H1 (cell line): ENCODE measurements around the gene PDK3. TPM values are rescaled to one million over a fixed set of nuclear protein-coding genes. Genes with fewer than 3 reads are reported as not detected.
A peak's percentile ranks its signal among the peaks of the same experiment; 100 is the strongest.

Source experiments
- CTCF ChIA-PET: fragments of 300-600 bp; sonication (Branson Sonifier 250); formaldehyde crosslinking; loops from one replicate; lab custom pipeline; 2021; ENCODE audit not compliant: partially characterized antibody; lab: Charles Lee
- POLR2A ChIA-PET: fragments of 300-600 bp; sonication (Branson Sonifier 250); formaldehyde crosslinking; loops from one replicate; lab custom pipeline; 2021; ENCODE audit warnings: inconsistent platforms; ENCODE audit not compliant: partially characterized antibody; lab: Charles Lee
- DNase-seq, 2 experiments: peaks; one replicate each; pipeline versions ENCODE4 v3.0.0 to v3.0.0-alpha.2; 2010 to 2022; ENCODE audit warnings: low spot score in 2 of 2, low read depth in 1 of 2, mixed read lengths in 1 of 2
- FAIRE-seq: peaks from 2 replicates; lab custom pipeline; 2011; peaks lifted over from hg19 to GRCh38; lab: Jason Lieb, UNC
- H2AFZ ChIP-seq: 2 replicates; pipeline ENCODE4 v1.8.1; 2012; ENCODE audit warnings: low read length, inconsistent platforms
- H2AK5ac ChIP-seq: 2 replicates; pipeline ENCODE4 v1.6.1; 2013; ENCODE audit warnings: low read depth, low read length
- H2BK120ac ChIP-seq: replicated peaks from 2 replicates; pipeline ENCODE3; 2013; ENCODE audit warnings: low read depth, low read length, inconsistent platforms
- H2BK12ac ChIP-seq: 2 replicates; pipeline ENCODE4 v1.6.1; 2013; ENCODE audit warnings: low read depth, low read length
- H2BK15ac ChIP-seq: 2 replicates; pipeline ENCODE4 v1.6.1; 2013; ENCODE audit warnings: low read length
- H2BK20ac ChIP-seq: 2 replicates; pipeline ENCODE4 v1.6.1; 2013; ENCODE audit warnings: low read length
- H2BK5ac ChIP-seq: 2 replicates; pipeline ENCODE4 v1.6.1; 2013; ENCODE audit warnings: low read depth, low read length
- H3K14ac ChIP-seq: 2 replicates; pipeline ENCODE4 v1.6.1; 2013; ENCODE audit warnings: inconsistent platforms; ENCODE audit not compliant: insufficient read length
- H3K18ac ChIP-seq: 2 replicates; pipeline ENCODE4 v1.6.1; 2013; ENCODE audit warnings: low read length; ENCODE audit errors: extremely low read depth
- H3K23ac ChIP-seq: 2 replicates; pipeline ENCODE4 v1.6.1; 2013; ENCODE audit warnings: inconsistent platforms; ENCODE audit not compliant: insufficient read length
- H3K23me2 ChIP-seq: 2 replicates; pipeline ENCODE4 v1.6.1; 2013; ENCODE audit warnings: low read depth, low read length
- H3K27ac ChIP-seq: 2 replicates; pipeline ENCODE4 v1.6.1; 2011; ENCODE audit warnings: low read depth, low read length, inconsistent platforms
- H3K27me3 ChIP-seq, 4 experiments: replicated peaks in 1 of 4; 1 replicate in 1 of 4; 2 replicates in 3 of 4; pipeline versions ENCODE4 v1.6.1 to v1.8.1; 2011 to 2013; ENCODE audit warnings: low read length in 3 of 4, mild to moderate bottlenecking in 3 of 4, inconsistent platforms in 2 of 4, mixed read lengths in 2 of 4, moderate library complexity in 1 of 4; ENCODE audit not compliant: control insufficient read depth in 3 of 4, insufficient read depth in 3 of 4; ENCODE audit errors: extremely low read depth in 1 of 4
- H3K36me3 ChIP-seq, 4 experiments: 2 replicates each; pipeline versions ENCODE4 v1.6.1 to v1.8.1; 2011 to 2013; ENCODE audit warnings: mild to moderate bottlenecking in 4 of 4, low read length in 3 of 4, moderate library complexity in 2 of 4, control low read depth in 1 of 4, inconsistent platforms in 1 of 4; ENCODE audit not compliant: insufficient read depth in 4 of 4, control insufficient read depth in 2 of 4
- H3K4ac ChIP-seq: replicated peaks from 2 replicates; pipeline ENCODE3; 2013; ENCODE audit warnings: low read length, low read depth, mixed read lengths, inconsistent platforms; ENCODE audit not compliant: insufficient read length
- H3K4me1 ChIP-seq, 4 experiments: replicated peaks in 1 of 4; 1 replicate in 1 of 4; 2 replicates in 3 of 4; pipeline versions ENCODE4 v1.6.1 to v1.8.1; 2011 to 2013; ENCODE audit warnings: low read length in 3 of 4, inconsistent platforms in 2 of 4, mixed read lengths in 1 of 4; ENCODE audit not compliant: insufficient read depth in 4 of 4, control insufficient read depth in 3 of 4
- H3K4me2 ChIP-seq, 2 experiments: 2 replicates each; pipeline versions ENCODE4 v1.6.1 to v1.8.1; 2011 to 2013; ENCODE audit warnings: low read depth in 2 of 2, low read length in 2 of 2, control low read depth in 1 of 2, inconsistent platforms in 1 of 2, mild to moderate bottlenecking in 1 of 2; ENCODE audit not compliant: insufficient read depth in 1 of 2
- H3K4me3 ChIP-seq, 4 experiments: fragments of 200-600, 300-600 bp in 1 of 4; sonication (generic), shearing (Covaris generic), sonication (Bioruptor Twin) in 1 of 4; 2 replicates each; pipeline versions ENCODE4 v1.5.1 to v1.8.1; 2011 to 2016; ENCODE audit warnings: low read length in 4 of 4, low read depth in 3 of 4, control low read depth in 2 of 4, inconsistent platforms in 2 of 4, mild to moderate bottlenecking in 2 of 4, mixed read lengths in 1 of 4, moderate library complexity in 1 of 4; ENCODE audit not compliant: insufficient read depth in 2 of 4; ENCODE audit errors: extremely low read depth in 1 of 4
- H3K56ac ChIP-seq: replicated peaks from 2 replicates; pipeline ENCODE3; 2013; ENCODE audit warnings: low read depth, mild to moderate bottlenecking, mixed read lengths, low read length, inconsistent platforms; ENCODE audit not compliant: insufficient read length
- H3K79me1 ChIP-seq: 2 replicates; pipeline ENCODE4 v1.6.1; 2013; ENCODE audit warnings: low read depth, low read length, control low read depth
- H3K79me2 ChIP-seq, 2 experiments: 2 replicates each; pipeline versions ENCODE4 v1.6.1 to v1.8.1; 2012 to 2013; ENCODE audit warnings: low read length in 2 of 2, mild to moderate bottlenecking in 2 of 2, inconsistent platforms in 1 of 2; ENCODE audit not compliant: insufficient read depth in 2 of 2, control insufficient read depth in 1 of 2
- H3K9ac ChIP-seq, 4 experiments: replicated peaks in 1 of 4; 1 replicate in 1 of 4; 2 replicates in 3 of 4; pipeline versions ENCODE4 v1.6.1 to v1.8.1; 2011 to 2013; ENCODE audit warnings: low read depth in 3 of 4, low read length in 3 of 4, control low read depth in 2 of 4, mild to moderate bottlenecking in 2 of 4, moderate library complexity in 2 of 4, inconsistent platforms in 1 of 4; ENCODE audit errors: extremely low read depth in 1 of 4
- H3K9me3 ChIP-seq, 2 experiments: 2 replicates each; pipeline versions ENCODE4 v1.6.1 to v1.8.1; 2012 to 2013; ENCODE audit warnings: mild to moderate bottlenecking in 2 of 2, moderate library complexity in 2 of 2, control low read depth in 1 of 2, inconsistent platforms in 1 of 2, low read depth in 1 of 2, low read length in 1 of 2, mixed read lengths in 1 of 2; ENCODE audit not compliant: insufficient read depth in 2 of 2
- H4K20me1 ChIP-seq, 2 experiments: replicated peaks in 1 of 2; 2 replicates each; pipeline versions ENCODE3 to v1.8.1; 2011 to 2013; ENCODE audit warnings: inconsistent platforms in 2 of 2, low read length in 2 of 2, mild to moderate bottlenecking in 1 of 2; ENCODE audit not compliant: insufficient read depth in 2 of 2, control insufficient read depth in 1 of 2
- H4K5ac ChIP-seq: 2 replicates; pipeline ENCODE4 v1.6.1; 2013; ENCODE audit warnings: low read length, low read depth, mixed read lengths, inconsistent platforms; ENCODE audit not compliant: insufficient read length
- H4K8ac ChIP-seq: 2 replicates; pipeline ENCODE4 v1.8.0; 2013; ENCODE audit warnings: mild to moderate bottlenecking, moderate library complexity, low read length, inconsistent platforms; ENCODE audit not compliant: insufficient read depth; ENCODE audit errors: extremely low read depth
- H4K91ac ChIP-seq: replicated peaks from 2 replicates; pipeline ENCODE3; 2013; ENCODE audit warnings: low read length, mixed read lengths, inconsistent platforms; ENCODE audit not compliant: insufficient read length
- HDAC6 ChIP-seq: IDR thresholded peaks from one replicate; pipeline ENCODE4 v1.7.1; 2012; ENCODE audit warnings: low read depth, mild to moderate bottlenecking, inconsistent platforms, low read length, moderate library complexity
- RXRA ChIP-seq: IDR thresholded peaks from 2 replicates; pipeline ENCODE4 v1.6.1; 2011; ENCODE audit warnings: low read depth, mild to moderate bottlenecking, low read length, moderate library complexity; ENCODE audit not compliant: insufficient read depth
- SIN3A ChIP-seq, 2 experiments: IDR thresholded peaks in 1 of 2; conservative IDR thresholded peaks in 1 of 2; 2 replicates each; pipeline ENCODE4 v1.6.1; 2011 to 2012; ENCODE audit warnings: low read length in 2 of 2, improper control_type of control experiment in 1 of 2, low read depth in 1 of 2, mild to moderate bottlenecking in 1 of 2
- polyA plus RNA-seq, 7 experiments: library from polyadenylated mRNA; depleted of rRNA in 3 of 7; stranded (reverse) in 5 of 7; unstranded in 2 of 7; fragments of >200 nt in 5 of 7; fragments of 200-250 nt in 2 of 7; gene quantifications; 1 replicate in 5 of 7; 2 replicates in 1 of 7; 4 replicates in 1 of 7; pipeline versions ENCODE4 v1.2.1 to v1.2.3, GENCODE V29; 2011 to 2013; ENCODE audit warnings: missing spikeins in 2 of 7, mixed read lengths in 2 of 7
- total RNA-seq: library from RNA; stranded (reverse); fragmentation: NEBNext Ultra II Directional; extraction: Animal tissue kit (Norgen Biotek cat#: 25700); gene quantifications from 2 replicates; pipeline ENCODE4 v1.2.1, GENCODE V29; 2021
- TF ChIP-seq, protein P1 (sequence below), 3 experiments: IDR thresholded peaks; 1 replicate in 2 of 3; 2 replicates in 1 of 3; pipeline versions ENCODE4 v1.5.1 to v1.6.1; 2011; ENCODE audit warnings: low read length in 3 of 3, mild to moderate bottlenecking in 3 of 3, inconsistent platforms in 2 of 3, low read depth in 1 of 3, moderate library complexity in 1 of 3; ENCODE audit not compliant: insufficient read depth in 1 of 3; ENCODE audit errors: control extremely low read depth in 1 of 3

PDK3 gene
- total and polyA plus RNA-seq, 2 of the 8 experiments (the other 6 are each of a cell fraction or from before 2014, with no cell fraction given) = 22.5 to 25.5 TPM

DNA sequence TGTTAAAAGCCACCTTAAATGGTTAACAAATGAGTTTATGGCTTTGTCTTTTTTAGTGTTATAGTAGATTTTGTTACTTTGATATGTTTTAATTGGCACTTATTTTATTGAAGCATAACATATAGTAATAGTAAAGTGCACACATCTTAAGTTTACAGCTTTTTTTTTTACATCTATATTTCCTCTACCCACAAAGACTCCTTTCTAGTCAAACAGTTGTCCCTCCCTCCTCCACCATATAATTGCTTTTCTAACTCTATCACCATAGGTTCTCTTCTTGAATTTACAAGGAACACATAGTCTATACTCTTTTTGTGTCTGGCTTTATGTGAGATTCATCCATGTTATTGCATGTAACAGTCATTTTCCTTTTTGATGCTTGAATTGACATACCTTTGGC, 71.5 kb downstream of the PDK3 start:
- Histone ChIP-seq H3K23me2 (no peaks in the 10 kb centered on the region), H3K4me3 (no peak overlapping the region), H3K56ac (no peak overlapping the region), H4K5ac (no peak overlapping the region), H2AFZ (no peak overlapping the region), H2BK120ac (no peak overlapping the region), H3K9ac (no peak overlapping the region), H2BK15ac (no peak overlapping the region), H3K79me1 (no peaks in the 10 kb centered on the region), H3K18ac (no peak overlapping the region), H2AK5ac (no peak overlapping the region), H2BK20ac (no peak overlapping the region), H3K27ac (no peak overlapping the region), H4K20me1 (no peaks in the 10 kb centered on the region), H2BK5ac (no peak overlapping the region), H3K4me1 (no peaks in the 10 kb centered on the region), H3K36me3 (peaks cover 0 to 19% (median 5%) of the 10 kb centered on the region in 4 experiments; a peak in 3 of 8 replicates), H3K9me3 (no peaks in the 10 kb centered on the region), H2BK12ac (no peak overlapping the region), H3K4me2 (no peak overlapping the region), H3K14ac (no peak overlapping the region), H3K23ac (no peak overlapping the region), H3K79me2 (no peaks in the 10 kb centered on the region), H3K4ac (no peak overlapping the region), H3K27me3 (no peaks in the 10 kb centered on the region), H4K8ac (no peak overlapping the region), H4K91ac (no peak overlapping the region)
- ChIA-PET CTCF (interaction anchor here (0.7 to 1.0 kb wide), 2 partner anchors 13 to 89 kb away, joined by 3 to 4 read pairs; no protein-coding TSS in a partner anchor), POLR2A (no interaction called here)
- DNase-seq = no peak
- peak; percentile 50 for FAIRE-seq
- TF ChIP-seq, protein P1, sequence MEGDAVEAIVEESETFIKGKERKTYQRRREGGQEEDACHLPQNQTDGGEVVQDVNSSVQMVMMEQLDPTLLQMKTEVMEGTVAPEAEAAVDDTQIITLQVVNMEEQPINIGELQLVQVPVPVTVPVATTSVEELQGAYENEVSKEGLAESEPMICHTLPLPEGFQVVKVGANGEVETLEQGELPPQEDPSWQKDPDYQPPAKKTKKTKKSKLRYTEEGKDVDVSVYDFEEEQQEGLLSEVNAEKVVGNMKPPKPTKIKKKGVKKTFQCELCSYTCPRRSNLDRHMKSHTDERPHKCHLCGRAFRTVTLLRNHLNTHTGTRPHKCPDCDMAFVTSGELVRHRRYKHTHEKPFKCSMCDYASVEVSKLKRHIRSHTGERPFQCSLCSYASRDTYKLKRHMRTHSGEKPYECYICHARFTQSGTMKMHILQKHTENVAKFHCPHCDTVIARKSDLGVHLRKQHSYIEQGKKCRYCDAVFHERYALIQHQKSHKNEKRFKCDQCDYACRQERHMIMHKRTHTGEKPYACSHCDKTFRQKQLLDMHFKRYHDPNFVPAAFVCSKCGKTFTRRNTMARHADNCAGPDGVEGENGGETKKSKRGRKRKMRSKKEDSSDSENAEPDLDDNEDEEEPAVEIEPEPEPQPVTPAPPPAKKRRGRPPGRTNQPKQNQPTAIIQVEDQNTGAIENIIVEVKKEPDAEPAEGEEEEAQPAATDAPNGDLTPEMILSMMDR (IDR thresholded peaks at IDR 0.05; ENCODE audit: control extremely low read depth in 1 of 3, insufficient read depth in 1 of 3, low read depth in 1 of 3, low read length in 3 of 3) = no peak
- TF ChIP-seq HDAC6 (no peak), RXRA (no peak), SIN3A (conservative IDR thresholded peaks at IDR 0.05 in 1 of 2, IDR thresholded peaks at IDR 0.05 in 1 of 2; ENCODE audit: low read depth in 1 of 2, low read length in 2 of 2) (no peak)
